GM12801 (cell line): ENCODE data around the gene CFAP157.

ENCODE experiments used
- CTCF ChIP-seq: IDR thresholded peaks from one replicate; pipeline ENCODE4 v1.5.1; 2011; ENCODE audit warnings: control low read depth; ENCODE audit not compliant: insufficient read length; ENCODE audit errors: extremely low read depth

Gene CFAP157

GRCh38 chr9:127706836-127707241 lies at the start of gene CFAP157:
Gene CFAP157, plus strand, starts transcription at chr9:127706988. Its CDS starts 44 bp downstream, at chr9:127707032.
- no peak for TF ChIP-seq CTCF

GRCh38 chr9:127658428-127658827 lies 48.4 kb upstream of the CFAP157 start:
- TF ChIP-seq CTCF, result no peak

GRCh38 chr9:127660886-127661741 lies 45.7 kb upstream of the CFAP157 start:
- no peak for TF ChIP-seq CTCF

GRCh38 chr9:127662617-127663016 lies 44.2 kb upstream of the CFAP157 start:
- TF ChIP-seq CTCF, result no peak

GRCh38 chr9:127664324-127664677 lies 42.5 kb upstream of the CFAP157 start:
- TF ChIP-seq CTCF, result no peak

- no peak for TF ChIP-seq CTCF
These were observed 41.9 kb upstream of the CFAP157 start for GRCh38 chr9:127664678-127665507.

- no peak for TF ChIP-seq CTCF
These were observed 39.5 kb upstream of the CFAP157 start for GRCh38 chr9:127667127-127667844.
